GM18498 (cell line): ENCODE measurements around the gene PTDSS2.

Experiments
- ATAC-seq: cut with Tn5 transposase; IDR thresholded peaks from one replicate; pipeline ENCODE4 v1.9.1; 2021; ENCODE audit warnings: mild to moderate bottlenecking, moderate library complexity; ENCODE audit not compliant: unreplicated experiment

PTDSS2 gene

DNA sequence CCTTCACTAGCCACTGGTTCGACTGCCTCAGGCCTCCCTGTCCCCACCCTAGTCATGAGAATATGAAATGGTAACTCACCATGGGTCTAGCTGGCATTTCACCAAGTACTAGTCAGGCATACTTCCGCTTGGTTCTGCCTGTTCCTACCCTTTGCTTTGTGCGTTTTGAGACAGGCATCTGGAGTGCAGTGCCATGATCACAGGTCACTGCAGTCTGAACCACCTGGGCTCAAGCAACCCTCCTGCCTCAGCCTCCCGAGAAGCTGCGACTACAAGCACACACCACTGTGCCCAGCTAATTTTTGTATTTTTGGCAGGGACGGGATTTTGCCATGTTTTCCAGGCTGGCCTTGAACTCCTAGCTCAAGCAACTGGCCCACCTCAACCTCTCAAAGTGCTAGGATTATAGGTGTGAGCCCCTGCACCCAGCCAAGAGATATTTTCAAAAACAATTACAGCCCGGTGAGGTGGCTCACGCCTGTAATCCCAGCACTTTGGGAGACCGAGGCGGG, 71.2 kb downstream of the PTDSS2 start:
- no peak for ATAC-seq

DNA sequence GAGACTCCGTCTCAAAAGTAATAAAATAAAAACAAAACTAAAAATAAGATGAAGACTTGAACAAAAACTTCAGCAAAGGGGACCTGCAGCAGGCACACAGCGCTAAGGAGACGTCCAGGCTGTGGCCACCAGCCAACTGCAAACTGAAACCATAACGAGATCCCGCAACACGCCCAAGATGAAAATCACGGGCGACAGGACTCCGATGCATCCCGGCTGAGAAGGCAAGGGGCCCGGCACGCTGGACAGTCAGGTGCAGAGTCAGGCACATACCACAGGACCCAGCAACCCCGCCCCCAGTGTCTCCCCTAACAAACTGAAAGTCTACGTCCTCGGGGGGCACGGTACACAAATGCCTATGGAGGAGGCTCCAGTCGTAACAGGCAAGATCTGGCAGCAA, 76.1 kb downstream of the PTDSS2 start:
- no peak for ATAC-seq

DNA sequence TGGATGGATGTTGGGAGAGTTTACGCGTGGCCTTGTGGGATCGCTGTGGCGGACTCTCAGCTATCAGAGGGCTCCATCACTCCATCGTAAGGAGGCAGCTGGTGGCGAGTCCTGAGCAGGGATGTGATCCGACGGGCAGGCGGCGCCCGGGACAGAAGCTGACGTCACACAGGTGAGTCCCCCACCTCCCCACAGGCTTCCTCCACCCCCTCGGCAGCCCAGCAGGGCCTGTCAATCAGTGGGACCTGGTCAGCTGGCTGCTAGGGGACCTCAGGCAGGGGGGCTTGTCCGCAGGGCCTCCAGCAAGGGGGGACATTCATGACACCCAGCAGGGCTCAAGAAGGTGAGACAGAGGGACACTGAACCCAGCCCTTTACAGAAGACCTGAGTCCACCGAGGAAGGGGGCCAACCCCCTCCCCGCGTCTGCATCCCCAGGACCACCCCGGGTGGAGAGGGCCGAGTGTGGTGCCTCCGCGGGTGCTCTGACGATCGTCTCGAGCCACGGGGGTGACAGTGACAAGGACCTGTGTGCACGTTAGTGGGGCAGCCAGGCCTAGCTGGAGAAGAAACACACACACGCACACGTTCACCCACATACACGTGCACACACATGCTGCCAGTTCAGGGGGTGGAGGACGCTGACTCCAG, 78.2 kb downstream of the PTDSS2 start:
- no peak for ATAC-seq

DNA sequence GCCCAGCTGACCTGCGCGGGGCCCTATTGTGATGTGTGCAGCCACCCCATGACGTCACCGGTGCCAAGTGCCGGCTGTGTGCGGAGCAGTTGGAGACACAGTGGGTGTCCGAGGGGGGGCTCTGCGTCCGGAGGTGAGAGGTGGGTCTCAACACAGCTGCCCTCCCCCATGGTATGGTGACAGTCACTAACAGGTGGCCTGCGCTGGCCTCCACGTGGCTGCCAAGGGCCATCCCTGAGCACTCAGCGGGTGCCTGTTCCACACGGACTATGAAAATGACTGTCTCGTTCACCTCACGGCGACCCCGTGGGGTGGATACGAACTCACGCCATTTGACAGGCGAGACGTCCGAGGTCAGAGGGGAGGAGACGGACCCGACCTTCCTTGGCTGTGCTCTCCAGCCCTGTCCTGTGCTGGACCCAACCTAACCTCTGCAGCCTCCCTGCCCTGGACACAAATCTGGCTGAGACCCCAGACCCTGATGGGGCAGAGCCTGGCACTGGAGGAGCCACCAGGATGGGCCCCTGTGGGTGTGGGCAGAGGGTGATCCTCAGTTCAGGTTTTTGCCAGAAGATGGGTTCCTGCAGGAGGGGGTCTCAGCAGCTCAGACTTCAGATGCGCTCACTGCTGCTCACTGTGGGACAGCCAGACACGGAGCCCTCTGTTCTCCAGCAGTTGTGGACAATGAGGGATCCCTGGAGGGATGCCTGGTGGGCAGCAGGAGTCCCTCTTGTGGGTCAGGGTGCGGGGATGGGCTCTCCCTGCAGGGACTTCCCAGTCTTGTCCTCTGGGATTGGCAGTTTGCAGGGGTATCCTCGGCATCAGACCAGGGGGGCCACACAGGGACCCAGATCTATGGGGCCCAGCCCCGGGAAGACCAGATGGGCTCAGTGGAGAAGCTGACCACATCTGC, 79.0 kb downstream of the PTDSS2 start:
- no peak for ATAC-seq

DNA sequence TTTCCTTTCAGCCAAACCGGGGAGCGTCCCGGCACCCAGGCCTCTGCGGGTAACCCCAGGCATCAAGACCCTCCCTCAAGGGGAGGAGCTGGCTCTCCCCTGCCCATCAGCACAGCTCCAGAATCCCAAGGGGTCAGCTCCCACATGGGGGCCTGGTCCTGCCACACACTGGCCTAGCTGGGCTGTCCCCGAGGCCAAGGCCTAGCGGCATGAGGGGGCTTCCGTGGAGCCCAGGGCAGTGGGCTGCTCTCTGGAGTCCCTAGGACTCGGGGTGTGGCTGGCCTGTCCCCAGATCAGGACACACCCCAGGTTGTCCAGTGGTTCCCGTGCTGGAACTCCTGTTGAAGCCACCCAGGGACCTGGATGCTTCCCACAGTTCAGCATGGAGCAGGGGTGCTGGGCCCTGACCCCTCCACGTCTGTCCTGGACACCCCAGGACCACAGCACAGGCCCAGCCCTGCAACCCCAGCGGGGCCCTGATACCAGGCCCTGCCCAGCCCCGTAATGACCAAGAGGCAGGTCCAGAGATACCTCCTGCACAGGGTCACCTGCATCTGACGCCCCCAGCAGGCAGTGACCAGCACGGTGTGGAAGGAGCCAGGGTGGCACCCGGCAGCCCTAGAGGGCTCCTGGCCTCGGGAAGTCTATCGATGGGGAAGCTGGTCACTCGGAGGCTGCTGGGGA, 79.8 kb downstream of the PTDSS2 start:
- no peak for ATAC-seq

DNA sequence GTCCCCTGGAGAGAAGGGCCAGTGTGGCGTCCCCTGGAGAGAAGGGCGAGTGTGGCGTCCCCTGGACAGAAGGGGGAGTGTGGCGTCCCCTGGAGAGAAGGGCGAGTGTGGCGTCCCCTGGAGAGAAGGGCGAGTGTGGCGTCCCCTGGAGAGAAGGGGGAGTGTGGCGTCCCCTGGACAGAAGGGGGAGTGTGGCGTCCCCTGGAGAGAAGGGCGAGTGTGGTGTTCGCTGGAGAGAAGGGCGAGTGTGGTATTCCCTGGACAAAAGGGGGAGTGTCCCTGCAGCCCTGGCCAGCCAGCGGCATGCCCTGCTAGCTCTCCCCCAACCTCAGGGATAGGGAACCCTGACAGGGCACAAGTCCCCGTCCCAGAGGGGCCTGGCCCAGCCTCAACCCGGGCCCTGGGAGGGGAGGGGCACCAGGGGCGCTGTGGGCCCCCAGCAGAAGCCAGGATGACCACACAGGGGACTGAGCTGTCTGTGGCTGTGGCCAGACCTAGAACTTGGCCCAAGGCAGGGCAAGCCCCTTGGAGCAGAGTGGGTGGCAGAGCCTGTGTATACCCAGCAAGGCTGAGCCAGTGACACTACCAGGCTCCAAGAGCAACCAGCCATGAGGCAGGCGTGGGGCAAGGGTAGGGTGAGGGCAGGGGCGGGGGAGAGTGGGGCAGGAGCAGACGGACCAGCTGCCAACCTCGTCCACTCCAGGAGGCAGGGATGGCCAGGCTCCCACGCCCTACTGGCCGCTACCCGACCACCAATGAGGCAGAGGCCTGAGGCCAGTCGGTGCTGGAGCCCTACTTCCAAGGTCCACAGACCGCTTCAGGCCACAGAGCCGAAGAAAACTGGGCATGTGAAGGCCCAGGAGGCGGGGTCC, 81.1 kb downstream of the PTDSS2 start:
- ATAC-seq: no peak

DNA sequence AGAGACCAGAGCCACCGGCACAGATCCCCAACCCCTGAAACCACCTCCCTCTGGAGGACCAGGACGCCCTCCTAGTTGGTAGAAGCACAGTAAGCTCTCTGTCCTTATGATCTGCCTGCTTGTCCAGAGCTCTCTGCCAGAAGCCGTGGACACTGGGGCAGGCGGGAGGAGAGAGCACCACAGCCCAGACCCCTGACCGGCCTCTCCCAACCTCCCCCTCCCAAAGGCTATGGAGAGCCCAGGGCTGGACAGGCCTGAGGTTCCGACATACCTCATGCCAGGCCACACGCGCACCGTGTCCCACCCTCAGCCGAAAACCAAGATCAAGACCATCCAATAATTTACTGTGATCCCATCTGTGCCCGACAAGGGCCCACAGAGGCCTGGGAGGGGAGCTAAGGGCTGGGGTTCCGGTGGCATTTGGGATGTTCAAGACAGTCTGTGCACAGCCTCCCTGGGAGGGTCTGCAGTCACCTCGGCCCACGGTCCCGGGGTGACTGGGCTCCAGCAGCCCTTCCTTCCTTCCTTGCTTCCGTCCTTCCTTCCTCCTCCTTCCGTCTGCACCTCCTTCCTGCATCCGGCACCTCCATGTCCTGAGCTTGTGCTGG, 81.9 kb downstream of the PTDSS2 start:
- ATAC-seq: no peak

DNA sequence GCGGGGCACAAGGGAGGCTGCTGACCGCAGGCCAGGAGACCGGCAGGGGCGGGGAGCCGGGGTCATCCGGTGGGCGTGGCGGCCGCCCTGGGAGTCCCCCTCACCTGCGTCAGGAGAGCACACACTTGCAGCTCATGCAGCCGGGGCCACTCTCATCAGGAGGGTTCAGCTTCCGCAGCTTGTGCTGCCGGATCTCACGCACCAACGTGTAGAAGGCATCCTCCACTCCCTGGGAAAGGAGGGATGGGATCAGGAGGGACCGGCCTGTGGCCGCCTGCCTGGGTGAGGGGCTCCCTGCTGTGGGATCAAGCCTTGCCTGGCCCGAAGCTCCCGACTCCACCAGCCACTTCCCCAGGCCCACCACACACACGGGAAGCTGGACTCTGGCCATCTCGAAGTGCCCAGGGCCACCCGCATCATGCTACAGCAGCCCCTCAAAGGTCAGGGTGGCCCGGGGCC, 82.5 kb downstream of the PTDSS2 start:
- ATAC-seq: no peak

DNA sequence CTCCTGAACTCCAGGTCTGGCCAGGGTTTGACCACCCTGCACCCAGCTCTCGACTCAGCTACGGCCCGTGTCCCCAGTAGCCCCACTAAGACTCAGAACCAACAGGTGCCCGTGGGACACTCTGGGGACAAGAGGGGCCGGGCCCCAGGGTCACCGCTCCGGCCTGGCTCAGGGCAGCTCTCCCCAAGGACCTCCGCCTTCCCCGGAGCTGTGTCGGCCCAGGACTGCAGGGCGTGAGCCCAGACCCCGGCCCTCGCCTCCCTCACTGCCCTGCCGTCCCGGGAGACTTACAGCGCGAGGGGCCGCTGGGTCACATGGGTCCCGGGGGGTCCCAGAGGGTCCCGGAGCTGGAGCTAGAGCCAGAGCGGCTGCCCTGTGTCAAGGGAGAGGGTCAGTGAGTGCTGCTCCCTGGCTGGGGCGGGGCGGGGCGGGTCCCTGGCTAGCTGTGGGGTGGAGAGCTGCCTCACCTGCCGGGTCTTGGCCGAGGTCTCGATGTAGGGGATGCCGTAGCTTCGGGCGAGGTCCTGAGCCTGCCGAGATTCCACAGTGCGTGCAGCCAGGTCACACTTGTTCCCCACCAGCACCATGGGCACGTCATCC, 83.0 kb downstream of the PTDSS2 start:
- ATAC-seq: no peak

DNA sequence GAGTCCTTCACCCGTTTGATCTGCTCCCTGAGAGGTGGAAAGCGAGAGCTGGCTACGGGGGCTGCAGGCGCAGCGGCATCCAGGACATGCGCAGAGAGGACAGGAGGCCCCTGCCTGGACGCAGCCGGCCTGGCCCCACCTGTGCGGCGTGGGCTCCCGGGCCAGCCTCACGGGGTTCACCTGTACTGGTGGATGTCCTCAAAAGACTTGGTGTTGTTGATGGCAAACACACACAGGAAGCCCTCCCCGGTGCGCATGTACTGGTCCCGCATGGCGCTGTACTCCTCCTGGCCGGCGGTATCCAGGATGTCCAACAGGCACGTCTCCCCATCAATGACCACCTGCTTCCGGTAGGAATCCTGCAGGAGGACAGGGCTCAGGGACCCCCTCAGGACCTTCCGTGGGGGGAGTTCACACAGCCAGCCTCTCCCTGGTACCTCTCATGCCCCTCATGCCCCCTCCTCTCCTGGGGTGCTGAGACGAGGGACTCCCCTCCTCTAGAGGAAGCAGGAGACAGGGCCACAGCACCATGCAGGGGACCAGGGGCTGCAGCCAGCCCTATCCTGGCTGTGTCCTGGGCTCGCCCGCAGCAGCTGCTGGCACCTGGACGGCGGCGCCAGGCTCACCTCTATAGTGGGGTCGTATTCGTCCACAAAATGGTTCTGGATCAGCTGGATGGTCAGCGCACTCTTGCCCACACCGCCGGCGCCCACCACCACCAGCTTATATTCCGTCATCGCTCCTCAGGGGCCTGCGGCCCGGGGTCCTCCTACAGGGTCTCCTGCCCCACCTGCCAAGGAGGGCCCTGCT, 83.7 kb downstream of the PTDSS2 start:
- ATAC-seq: no peak

DNA sequence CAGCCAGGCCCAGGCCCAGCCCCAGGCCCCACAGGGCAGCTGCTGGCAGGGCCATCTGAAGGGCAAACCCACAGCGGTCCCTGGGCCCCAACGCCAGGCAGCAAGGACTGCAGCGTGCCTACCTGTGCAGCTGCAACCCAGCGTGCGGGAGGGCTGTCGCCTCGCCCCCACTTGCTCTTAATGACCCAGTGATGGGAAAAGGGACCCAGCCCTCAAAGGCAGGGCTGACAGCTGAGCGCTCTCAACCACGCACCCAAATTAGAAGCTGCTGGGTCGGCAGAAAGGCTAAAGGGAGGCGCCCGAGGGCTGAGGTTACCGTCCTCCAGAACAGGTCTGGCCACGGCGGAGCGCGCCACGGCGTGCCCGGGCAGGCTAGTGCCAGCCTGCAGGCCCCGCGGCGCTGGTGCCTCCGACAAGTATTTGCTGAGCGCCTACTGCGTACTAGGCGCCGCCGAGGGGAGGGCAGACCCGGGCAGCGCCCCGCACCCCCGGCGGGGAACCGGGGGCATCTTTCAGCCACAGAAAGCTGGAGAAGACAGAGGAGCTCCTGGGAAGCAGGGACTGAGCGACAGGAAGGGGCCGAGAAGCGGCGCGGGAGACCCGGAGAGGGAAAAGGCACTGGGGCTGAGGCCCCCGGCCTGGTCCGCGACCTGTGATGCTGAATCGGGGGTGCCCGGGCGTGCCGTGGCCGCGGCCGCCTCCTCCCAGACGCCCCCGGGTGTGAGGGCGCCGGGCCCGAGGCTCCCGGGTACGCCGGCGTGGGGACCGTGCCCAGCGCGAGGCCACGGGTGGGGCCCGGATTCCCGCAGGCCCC, 84.5 kb downstream of the PTDSS2 start:
- ATAC-seq: peak; percentile 1

DNA sequence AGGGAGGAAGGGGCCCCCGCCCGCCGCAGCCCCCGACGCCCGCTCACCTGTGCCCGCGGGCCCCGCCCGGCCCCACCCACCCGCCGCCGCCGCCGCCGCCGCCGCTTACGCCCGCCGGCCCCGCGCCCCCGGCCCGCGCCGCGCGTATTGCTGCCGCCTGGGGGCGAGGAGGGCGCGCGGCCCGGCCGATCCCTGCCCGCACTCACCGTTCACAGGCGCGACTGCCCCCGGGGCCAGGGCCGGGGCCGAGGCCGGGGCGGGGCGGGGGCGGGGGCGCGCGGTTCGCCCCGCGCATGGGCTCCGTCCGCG, 85.1 kb downstream of the PTDSS2 start:
- ATAC-seq: no peak

DNA sequence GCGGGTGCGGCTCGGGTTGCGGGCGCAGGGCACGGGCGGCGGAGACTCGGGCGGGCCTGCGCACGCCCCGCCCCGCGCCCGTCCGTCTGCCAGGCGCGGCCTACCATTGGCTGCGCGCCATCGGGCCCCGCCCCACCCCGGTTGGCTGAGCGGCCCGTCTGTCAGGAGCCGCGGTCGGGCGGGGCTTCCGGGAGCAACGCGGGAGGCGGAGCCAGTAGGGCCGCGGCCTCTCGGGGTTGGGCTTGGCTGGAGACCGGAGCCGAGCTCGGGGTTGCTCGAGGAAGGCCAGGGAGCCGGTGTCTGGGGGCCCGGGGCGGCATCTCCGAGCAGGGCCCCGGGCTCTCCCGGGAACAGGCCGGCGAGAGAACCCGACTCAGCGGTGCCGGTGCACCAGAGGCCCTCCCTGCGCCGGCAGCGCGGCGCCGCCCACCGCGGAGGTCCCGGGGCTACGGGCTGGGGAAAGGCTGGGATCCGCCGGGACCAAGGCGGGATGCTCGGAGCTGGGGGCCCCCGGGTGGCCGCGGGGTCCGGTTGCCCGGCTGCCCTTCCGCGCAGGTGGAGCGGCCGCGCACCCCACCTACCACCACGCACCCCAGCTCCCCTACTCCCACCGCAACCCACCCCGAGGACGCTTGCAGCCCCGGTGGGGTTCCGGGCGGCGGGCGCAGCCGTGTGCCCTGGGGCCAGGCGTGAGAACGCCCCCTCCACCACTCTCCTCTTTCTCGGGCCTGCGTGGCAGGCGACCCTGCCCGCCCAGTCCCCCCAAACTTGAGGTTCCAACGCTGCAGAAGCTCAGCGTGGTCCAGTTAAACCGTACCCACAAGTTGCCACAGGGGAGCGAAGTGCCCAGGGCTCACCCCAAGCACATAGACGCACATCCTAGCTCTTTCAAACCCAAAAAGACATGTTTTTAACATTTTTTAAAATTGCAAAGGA, 85.7 kb downstream of the PTDSS2 start, which contains the start of gene HRAS:
Gene HRAS, minus strand, starts transcription at position 58 of the 936 bp plus-strand sequence.
- peak; percentile 70 for ATAC-seq

DNA sequence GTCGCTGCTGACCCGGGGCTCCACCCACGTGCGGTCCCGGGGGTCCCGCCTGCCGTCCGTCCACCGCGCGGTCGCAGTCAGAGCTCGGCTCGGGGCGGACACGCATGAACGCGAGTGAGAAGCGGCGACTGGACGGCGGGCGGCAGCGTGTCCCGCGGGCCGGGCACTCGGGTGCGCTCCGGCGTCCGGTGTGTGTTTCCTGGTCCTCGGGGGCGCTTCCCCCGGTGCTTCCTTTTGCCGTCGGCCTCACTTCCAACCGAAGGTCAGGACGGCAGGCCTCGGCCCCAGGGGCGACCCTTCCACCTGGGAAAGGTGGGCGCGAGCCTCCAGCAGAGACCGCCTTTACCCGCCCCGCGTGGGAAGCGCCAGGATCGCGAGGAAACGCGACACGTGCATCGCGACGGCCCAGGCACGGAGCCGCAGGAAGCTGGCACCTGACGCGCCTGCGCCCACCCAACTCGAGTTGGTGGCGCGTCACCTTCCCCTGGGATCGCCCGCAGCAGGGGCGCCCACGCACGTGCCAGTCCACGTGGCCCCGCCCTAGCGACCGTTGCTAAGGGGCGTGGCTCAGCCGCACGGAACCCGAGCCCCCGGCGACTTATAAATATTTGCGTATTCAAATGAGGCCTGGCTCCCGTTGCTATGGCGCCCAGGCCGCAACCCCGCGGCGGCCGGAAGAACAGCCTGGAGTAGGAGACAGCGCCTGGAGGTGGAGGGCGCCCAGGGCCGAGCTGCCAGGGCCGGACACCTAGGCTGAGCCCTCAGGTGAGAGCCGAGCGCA, 87.0 kb downstream of the PTDSS2 start, which contains the start of gene LRRC56:
Gene LRRC56, plus strand, starts transcription at position 687 of the 781 bp plus-strand sequence. CDS start 3,158 bp downstream, outside the sequence.
- peak; percentile 51 for ATAC-seq

DNA sequence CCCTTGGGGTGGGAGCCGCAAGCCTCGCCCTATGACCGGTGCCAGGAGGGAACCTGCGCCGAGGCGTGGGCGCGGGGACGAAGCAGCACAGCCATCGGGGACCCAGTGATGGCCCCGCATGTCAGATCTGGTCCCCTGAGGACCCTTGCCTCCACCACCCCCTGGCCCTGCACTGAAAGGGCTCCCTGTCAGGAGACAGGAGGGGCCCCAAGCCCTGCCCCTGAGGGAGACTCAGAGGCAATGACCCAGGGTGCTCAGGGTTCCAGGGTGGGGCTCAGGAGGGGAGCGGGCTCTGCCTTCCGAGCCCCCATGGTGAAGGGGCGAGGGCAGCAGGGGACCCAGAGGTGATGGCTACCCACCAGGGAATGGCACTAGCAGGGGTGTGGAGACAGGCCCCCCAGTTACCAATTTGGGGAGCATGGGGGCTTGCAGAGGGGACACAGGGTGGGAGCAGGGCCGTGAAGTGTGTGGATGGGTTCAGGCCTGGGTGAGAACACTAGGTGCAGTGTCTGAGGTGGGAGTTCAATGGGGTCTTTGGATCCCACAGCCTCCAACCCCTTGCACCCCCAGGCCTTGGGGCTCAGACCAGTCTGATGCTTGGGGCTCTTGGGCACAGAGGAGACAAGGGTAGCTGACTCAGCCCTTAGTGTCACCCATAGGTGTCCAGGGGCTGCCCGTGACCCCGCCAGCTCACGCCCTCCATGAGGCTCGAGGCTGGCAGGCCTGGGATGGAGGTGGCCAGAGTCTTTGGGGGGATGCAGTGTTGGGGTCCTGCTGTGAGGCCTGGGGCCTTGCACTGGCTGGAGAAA, 87.7 kb downstream of the PTDSS2 start:
- ATAC-seq: no peak
